ENCODE data around the gene NXPH3.

- TF ChIP-seq, protein P1, sequence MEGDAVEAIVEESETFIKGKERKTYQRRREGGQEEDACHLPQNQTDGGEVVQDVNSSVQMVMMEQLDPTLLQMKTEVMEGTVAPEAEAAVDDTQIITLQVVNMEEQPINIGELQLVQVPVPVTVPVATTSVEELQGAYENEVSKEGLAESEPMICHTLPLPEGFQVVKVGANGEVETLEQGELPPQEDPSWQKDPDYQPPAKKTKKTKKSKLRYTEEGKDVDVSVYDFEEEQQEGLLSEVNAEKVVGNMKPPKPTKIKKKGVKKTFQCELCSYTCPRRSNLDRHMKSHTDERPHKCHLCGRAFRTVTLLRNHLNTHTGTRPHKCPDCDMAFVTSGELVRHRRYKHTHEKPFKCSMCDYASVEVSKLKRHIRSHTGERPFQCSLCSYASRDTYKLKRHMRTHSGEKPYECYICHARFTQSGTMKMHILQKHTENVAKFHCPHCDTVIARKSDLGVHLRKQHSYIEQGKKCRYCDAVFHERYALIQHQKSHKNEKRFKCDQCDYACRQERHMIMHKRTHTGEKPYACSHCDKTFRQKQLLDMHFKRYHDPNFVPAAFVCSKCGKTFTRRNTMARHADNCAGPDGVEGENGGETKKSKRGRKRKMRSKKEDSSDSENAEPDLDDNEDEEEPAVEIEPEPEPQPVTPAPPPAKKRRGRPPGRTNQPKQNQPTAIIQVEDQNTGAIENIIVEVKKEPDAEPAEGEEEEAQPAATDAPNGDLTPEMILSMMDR (IDR thresholded peaks at IDR 0.05; ENCODE audit: borderline replicate concordance, extremely low read depth, low read length, poor library complexity, severe bottlenecking): no peak
- no peak for TF ChIP-seq EZH2 (IDR thresholded peaks at IDR 0.05; ENCODE audit: borderline replicate concordance, low read depth, low read length, severe bottlenecking)
Measured at GRCh38 chr17:49564638-49565037, 11.0 kb upstream of the NXPH3 start.

Measured in DND-41 (cell line).